Fibroblast of the aortic adventitia (primary cell): Measurements from ENCODE around the gene AKIRIN2. TPM values are rescaled to one million over a fixed set of nuclear protein-coding genes. Genes with fewer than 3 reads are reported as not detected.

ENCODE experiments used
- DNase-seq: peaks from one replicate; pipeline ENCODE4 v3.0.0-alpha.2; 2010; ENCODE audit warnings: low read depth
- H3K4me3 ChIP-seq: 2 replicates; pipeline ENCODE4 v1.5.1; 2011; ENCODE audit warnings: low read depth, mild to moderate bottlenecking, control low read depth, low read length, moderate library complexity
- CTCF ChIP-seq: IDR thresholded peaks from 2 replicates; pipeline ENCODE4 v1.5.1; 2011; ENCODE audit warnings: mild to moderate bottlenecking, low read length, control low read depth, inconsistent platforms; ENCODE audit not compliant: insufficient read depth
- total RNA-seq: library from RNA; depleted of rRNA; stranded (reverse); fragments of >200 nt; gene quantifications from 2 replicates; pipeline ENCODE4 v1.2.3, GENCODE V29; 2012; ENCODE audit warnings: low replicate concordance

AKIRIN2 gene
- 14.9 and 17.3 TPM in 2 replicates for total RNA-seq

- peak; percentile 99 for DNase-seq
- H3K4me3 ChIP-seq: peak within 1 kb of the TSS; percentile 95
- TF ChIP-seq CTCF: no peak
Measured at GRCh38 chr6:87701676-87702588, at the start of gene AKIRIN2. Gene AKIRIN2 (minus strand): TSS chr6:87702233. CDS start chr6:87701684, 549 bp downstream.

GRCh38 chr6:87747646-87748045 is 45.6 kb upstream of the AKIRIN2 start:
- no peak for TF ChIP-seq CTCF
- DNase-seq: no peak
- no peak overlapping the region for H3K4me3 ChIP-seq

- TF ChIP-seq CTCF: no peak
- DNase-seq: no peak
- H3K4me3 ChIP-seq: no peak overlapping the region
Measured at GRCh38 chr6:87745966-87746721, 44.1 kb upstream of the AKIRIN2 start.

GRCh38 chr6:87743454-87743853 is 41.4 kb upstream of the AKIRIN2 start:
- TF ChIP-seq CTCF: no peak
- no peak for DNase-seq
- H3K4me3 ChIP-seq: no peak overlapping the region

- no peak for TF ChIP-seq CTCF
- DNase-seq: no peak
- H3K4me3 ChIP-seq: no peak overlapping the region
Measured at GRCh38 chr6:87742106-87742505, 40.1 kb upstream of the AKIRIN2 start.

GRCh38 chr6:87741001-87741650 is 39.1 kb upstream of the AKIRIN2 start:
- TF ChIP-seq CTCF: no peak
- DNase-seq: no peak
- no peak overlapping the region for H3K4me3 ChIP-seq
